ENCODE data around the gene PJA2.

GRCh38 chr5:109357807-109358206 lies 52.0 kb downstream of the PJA2 start:
- TF ChIP-seq CTCF (IDR thresholded peaks at IDR 0.05) (no peak), POLR2A (IDR thresholded peaks at IDR 0.05) (no peak)
